HepG2 (cell line): Measurements from ENCODE around the gene SERPIND1. TPM values are rescaled to one million over a fixed set of nuclear protein-coding genes. Genes with fewer than 3 reads are reported as not detected.
A peak's percentile ranks its signal among the peaks of the same experiment; 100 is the strongest.

ENCODE experiments used
- ATAC-seq: fragments of 200-7000 bp; cut with Tn5 transposase; 3 replicates; pipeline ENCODE4 v1.9.1; 2020; ENCODE audit warnings: mild to moderate bottlenecking, moderate library complexity
- BruUV-seq: library from RNA; stranded (reverse); fragments of 400-500 nt; replicated peaks from 2 replicates; lab custom pipeline; 2021; lab: Mats Ljungman, UMichigan
- CTCF ChIA-PET: fragments of 300-600 bp; formaldehyde crosslinking; extraction: SDS; loops from one replicate; lab custom pipeline; 2021; ENCODE audit warnings: low total read pairs, inconsistent platforms, low intra/inter-chr PET ratio; lab: Yijun Ruan, JAX
- POLR2A ChIA-PET: fragments of 350-600 bp; sonication (Branson Sonifier 250); formaldehyde crosslinking; loops from one replicate; lab custom pipeline; 2020; ENCODE audit warnings: antibody characterized with exemption, inconsistent platforms; lab: Yijun Ruan, JAX
- DNase-seq: peaks from one replicate; pipeline ENCODE4 v3.0.0-alpha.2; 2015; ENCODE audit warnings: low spot score
- FAIRE-seq: peaks from 3 replicates; lab custom pipeline; 2011; peaks lifted over from hg19 to GRCh38; lab: Jason Lieb, UNC
- H2AFZ ChIP-seq: one replicate; pipeline ENCODE4 v1.6.1; 2011; ENCODE audit warnings: low read length, inconsistent platforms
- H3K27ac ChIP-seq: fragments of 300-600 bp; 3 replicates; pipeline ENCODE4 v1.8.0; 2011; ENCODE audit warnings: mixed run types, mild to moderate bottlenecking, mixed read lengths, low read length, inconsistent platforms; ENCODE audit not compliant: insufficient read depth; ENCODE audit errors: extremely low read length
- H3K27me3 ChIP-seq, 2 experiments: fragments of 200-600 bp in 1 of 2; 2 replicates in 1 of 2; 3 replicates in 1 of 2; pipeline versions ENCODE4 v1.6.0 to v1.8.0; 2011; ENCODE audit warnings: low read length in 2 of 2, mild to moderate bottlenecking in 2 of 2, moderate library complexity in 2 of 2, inconsistent platforms in 1 of 2; ENCODE audit not compliant: insufficient read depth in 2 of 2, control insufficient read depth in 1 of 2
- H3K36me3 ChIP-seq, 2 experiments: fragments of 200-600 bp in 1 of 2; replicated peaks in 1 of 2; 2 replicates in 1 of 2; 3 replicates in 1 of 2; pipeline versions ENCODE4 v1.5.1 to v1.8.0; 2011; ENCODE audit warnings: low read length in 2 of 2, inconsistent platforms in 1 of 2; ENCODE audit not compliant: insufficient read depth in 2 of 2, control insufficient read depth in 1 of 2
- H3K4me1 ChIP-seq: 2 replicates; pipeline ENCODE4 v1.5.1; 2012; ENCODE audit warnings: low read length, inconsistent platforms; ENCODE audit not compliant: insufficient read depth
- H3K4me2 ChIP-seq: 2 replicates; pipeline ENCODE4 v1.6.0; 2011; ENCODE audit warnings: low read depth, low read length, inconsistent platforms
- H3K4me3 ChIP-seq, 3 experiments: fragments of 200-600 bp in 1 of 3; sonication (generic), shearing (Covaris generic) in 1 of 3; replicated peaks in 1 of 3; 2 replicates each; pipeline ENCODE4 v1.5.1; 2011 to 2016; ENCODE audit warnings: low read length in 3 of 3, inconsistent platforms in 2 of 3, low read depth in 2 of 3, mild to moderate bottlenecking in 2 of 3, control low read depth in 1 of 3, mixed read lengths in 1 of 3; ENCODE audit not compliant: insufficient read depth in 1 of 3
- H3K79me2 ChIP-seq: one replicate; pipeline ENCODE4 v1.6.1; 2011; ENCODE audit warnings: low read length, inconsistent platforms; ENCODE audit not compliant: insufficient read depth
- H3K9ac ChIP-seq: 2 replicates; pipeline ENCODE4 v1.6.0; 2011; ENCODE audit warnings: mild to moderate bottlenecking, low read depth, low read length, inconsistent platforms; ENCODE audit not compliant: insufficient read depth
- H3K9me3 ChIP-seq: 2 replicates; pipeline ENCODE4 v1.5.1; 2012; ENCODE audit warnings: mild to moderate bottlenecking, low read length
- H4K20me1 ChIP-seq: 2 replicates; pipeline ENCODE4 v1.6.0; 2011; ENCODE audit warnings: inconsistent platforms, mild to moderate bottlenecking, low read length, moderate library complexity; ENCODE audit not compliant: insufficient read depth
- ARNT2 ChIP-seq: sonication (generic); formaldehyde crosslinking; IDR thresholded peaks from 2 replicates; pipeline ENCODE4 v1.8.0; 2022; ENCODE audit warnings: mild to moderate bottlenecking, low read depth, missing genetic modification reagents, moderate library complexity
- CC2D1A ChIP-seq: sonication (generic); formaldehyde crosslinking; IDR thresholded peaks from 2 replicates; pipeline ENCODE4 v1.8.1; 2023; ENCODE audit warnings: mild to moderate bottlenecking, missing genetic modification reagents
- FOSL1 ChIP-seq: sonication (generic); formaldehyde crosslinking; IDR thresholded peaks from 2 replicates; pipeline ENCODE4 v1.9.0; 2021; ENCODE audit warnings: missing genetic modification reagents, borderline replicate concordance
- FOXA1 ChIP-seq, 2 experiments: fragments of 450-650 bp in 1 of 2; sonication (generic) in 1 of 2; formaldehyde crosslinking in 1 of 2; IDR thresholded peaks; 2 replicates each; pipeline versions ENCODE4 v1.4.0 to v1.6.1; 2016 to 2020; ENCODE audit warnings: missing genetic modification reagents in 1 of 2
- GATA4 ChIP-seq: sonication (generic); IDR thresholded peaks from 2 replicates; pipeline ENCODE4 v1.6.1; 2016; ENCODE audit warnings: antibody characterized with exemption, low read depth, borderline replicate concordance
- HNF4A ChIP-seq: sonication (generic); formaldehyde crosslinking; IDR thresholded peaks from 2 replicates; pipeline ENCODE4 v1.4.0; 2020; ENCODE audit warnings: missing genetic modification reagents
- YEATS2 ChIP-seq: sonication (generic); formaldehyde crosslinking; IDR thresholded peaks from 2 replicates; pipeline ENCODE4 v1.4.0; 2020; ENCODE audit warnings: missing genetic modification reagents, borderline replicate concordance
- YEATS4 ChIP-seq: sonication (generic); formaldehyde crosslinking; IDR thresholded peaks from 2 replicates; pipeline ENCODE4 v1.4.0; 2020; ENCODE audit warnings: missing genetic modification reagents, borderline replicate concordance
- ZFY ChIP-seq: sonication (generic); formaldehyde crosslinking; IDR thresholded peaks from 2 replicates; pipeline ENCODE4 v1.4.0; 2020; ENCODE audit warnings: missing genetic modification reagents
- ZHX2 ChIP-seq, 2 experiments: sonication (generic) in 1 of 2; formaldehyde crosslinking in 1 of 2; IDR thresholded peaks; 2 replicates each; pipeline versions ENCODE4 v1.6.1 to v1.9.0; 2014 to 2022; ENCODE audit warnings: antibody characterized with exemption in 1 of 2, borderline replicate concordance in 1 of 2, inconsistent platforms in 1 of 2, low read depth in 1 of 2, missing genetic modification reagents in 1 of 2
- ZNF124 ChIP-seq: sonication (generic); formaldehyde crosslinking; IDR thresholded peaks from 2 replicates; pipeline ENCODE4 v1.4.0; 2020; ENCODE audit warnings: missing genetic modification reagents
- ZNF430 ChIP-seq: sonication (generic); formaldehyde crosslinking; IDR thresholded peaks from 2 replicates; pipeline ENCODE4 v1.9.0; 2021; ENCODE audit warnings: mild to moderate bottlenecking, missing genetic modification reagents
- ZZZ3 ChIP-seq: sonication (generic); formaldehyde crosslinking; IDR thresholded peaks from 2 replicates; pipeline ENCODE4 v1.4.0; 2020; ENCODE audit warnings: missing genetic modification reagents, mild to moderate bottlenecking, borderline replicate concordance
- WGBS: methylation state at CpG from one replicate; pipeline ENCODE4 v1.1.6; 2017; ENCODE audit warnings: low lambda C conversion rate; 5-methylcytosine and 5-hydroxymethylcytosine counted together
- in situ Hi-C: cut with HindIII; loops from 2 replicates; pipeline ENCODE4 v1.10.0; 2017; ENCODE audit warnings: low pct_unique_long_range_greater_than_20kb; ENCODE audit not compliant: extremely low pct_ligation_motif_present
- intact Hi-C: fragments of 100-400 bp; cut with micrococcal nuclease; formaldehyde crosslinking; loops from one replicate; pipeline ENCODE4 v1.10.0; 2022; ENCODE audit not compliant: unreplicated experiment
- polyA plus RNA-seq, 8 experiments: library from polyadenylated mRNA; depleted of rRNA in 3 of 8; stranded (reverse) in 7 of 8; unstranded in 1 of 8; fragments of >200 nt; fragmentation: Illumina TruSeq in 4 of 8; extraction: Trizol in 4 of 8; gene quantifications; 2 replicates each; pipeline versions ENCODE4 v1.2.1 to v1.2.3, GENCODE V29; 2011 to 2016; ENCODE audit warnings: low read depth in 4 of 8, missing spikeins in 1 of 8, mixed read lengths in 1 of 8; ENCODE audit not compliant: insufficient read depth in 1 of 8
- total RNA-seq, 5 experiments: library from RNA; depleted of rRNA; stranded (reverse); fragments of >200 nt; fragmentation: Illumina TruSeq; extraction: Trizol; gene quantifications; 2 replicates each; pipeline ENCODE4 v1.2.3, GENCODE V29; 2016; ENCODE audit warnings: low read depth in 1 of 5
- TF ChIP-seq, protein P1 (sequence below): sonication (generic); formaldehyde crosslinking; IDR thresholded peaks from 2 replicates; pipeline ENCODE4 v1.4.0; 2020; ENCODE audit warnings: mild to moderate bottlenecking, missing genetic modification reagents
- TF ChIP-seq, protein P2 (sequence below): sonication (generic); formaldehyde crosslinking; IDR thresholded peaks from 2 replicates; pipeline ENCODE4 v1.8.1; 2023; ENCODE audit warnings: mild to moderate bottlenecking, missing genetic modification reagents

The SERPIND1 gene
- total and polyA plus RNA-seq, 2 of the 13 experiments (the other 11 are each of a cell fraction or from before 2014, with no cell fraction given) = 111 to 350 TPM

GRCh38 chr22:20728523-20729190 lies 45.3 kb upstream of the SERPIND1 start (continued):
- TF ChIP-seq ZNF124 (CRISPR knock-in tag) (no peak), CC2D1A (no peak)
- TF ChIP-seq, all 625 proteins: peak for 0

GRCh38 chr22:20729194-20729593 lies 44.7 kb upstream of the SERPIND1 start:
- in situ Hi-C loops (no loop called here), intact Hi-C loops (no loop called here)
- ATAC-seq (0 out of 3 replicates have a peak, but pooled peaks have one; percentile 15), FAIRE-seq (no peak), DNase-seq (no peak)
- CTCF ChIA-PET = no interaction called here
- Histone ChIP-seq H3K4me1 (peaks cover 7% of the 10 kb centered on the region), H2AFZ (no peak overlapping the region), H3K27me3 (no peaks in the 10 kb centered on the region), H3K27ac (no peak overlapping the region), H3K9me3 (no peaks in the 10 kb centered on the region), H4K20me1 (no peaks in the 10 kb centered on the region), H3K4me2 (no peak overlapping the region), H3K4me3 (no peak overlapping the region), H3K36me3 (peaks cover 5 to 25% of the 10 kb centered on the region in 2 experiments; a peak in 4 of 5 replicates), H3K79me2 (no peaks in the 10 kb centered on the region), H3K9ac (no peak overlapping the region)
- POLR2A ChIA-PET = no interaction called here
- BruUV-seq = no TSS peak
- WGBS = 96% methylated on average over 10 of the region's 13 CpGs
- no peak for TF ChIP-seq YEATS2 (CRISPR knock-in tag)
- TF ChIP-seq FOSL1 (CRISPR knock-in tag) = no peak
- no peak for TF ChIP-seq ZFY
- TF ChIP-seq, protein P1, sequence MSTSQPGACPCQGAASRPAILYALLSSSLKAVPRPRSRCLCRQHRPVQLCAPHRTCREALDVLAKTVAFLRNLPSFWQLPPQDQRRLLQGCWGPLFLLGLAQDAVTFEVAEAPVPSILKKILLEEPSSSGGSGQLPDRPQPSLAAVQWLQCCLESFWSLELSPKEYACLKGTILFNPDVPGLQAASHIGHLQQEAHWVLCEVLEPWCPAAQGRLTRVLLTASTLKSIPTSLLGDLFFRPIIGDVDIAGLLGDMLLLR (CRISPR knock-in tag) = no peak
- TF ChIP-seq GATA4 = no peak
- TF ChIP-seq, protein P2, sequence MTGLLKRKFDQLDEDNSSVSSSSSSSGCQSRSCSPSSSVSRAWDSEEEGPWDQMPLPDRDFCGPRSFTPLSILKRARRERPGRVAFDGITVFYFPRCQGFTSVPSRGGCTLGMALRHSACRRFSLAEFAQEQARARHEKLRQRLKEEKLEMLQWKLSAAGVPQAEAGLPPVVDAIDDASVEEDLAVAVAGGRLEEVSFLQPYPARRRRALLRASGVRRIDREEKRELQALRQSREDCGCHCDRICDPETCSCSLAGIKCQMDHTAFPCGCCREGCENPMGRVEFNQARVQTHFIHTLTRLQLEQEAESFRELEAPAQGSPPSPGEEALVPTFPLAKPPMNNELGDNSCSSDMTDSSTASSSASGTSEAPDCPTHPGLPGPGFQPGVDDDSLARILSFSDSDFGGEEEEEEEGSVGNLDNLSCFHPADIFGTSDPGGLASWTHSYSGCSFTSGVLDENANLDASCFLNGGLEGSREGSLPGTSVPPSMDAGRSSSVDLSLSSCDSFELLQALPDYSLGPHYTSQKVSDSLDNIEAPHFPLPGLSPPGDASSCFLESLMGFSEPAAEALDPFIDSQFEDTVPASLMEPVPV (CRISPR knock-in tag) = no peak
- TF ChIP-seq ZZZ3 (CRISPR knock-in tag) = no peak
- TF ChIP-seq HNF4A (CRISPR knock-in tag) = no peak
- no peak for TF ChIP-seq FOXA1 (IDR thresholded peaks at IDR 0.05)
- TF ChIP-seq FOXA1 (CRISPR knock-in tag; IDR thresholded peaks at IDR 0.05) = no peak
- TF ChIP-seq ZNF430 (CRISPR knock-in tag) = no peak
- no peak for TF ChIP-seq YEATS4 (CRISPR knock-in tag)
- TF ChIP-seq ZHX2 (IDR thresholded peaks at IDR 0.05; ENCODE audit: low read depth) = no peak
- no peak for TF ChIP-seq ZHX2 (CRISPR knock-in tag; IDR thresholded peaks at IDR 0.05; ENCODE audit: borderline replicate concordance)
- TF ChIP-seq ARNT2 = no peak
